ENCODE results near the gene SPTBN5. TPM values are rescaled to one million over a fixed set of nuclear protein-coding genes. Genes with fewer than 3 reads are reported as not detected.

Gene SPTBN5
- 0.69 and 0.90 TPM in 2 replicates for total RNA-seq (2014; rRNA removed)
- polyA plus RNA-seq (2012), result 0.28 TPM

GRCh38 chr15:41893422-41894250, at the start of gene SPTBN5:
Gene SPTBN5 (minus strand): TSS chr15:41894053. CDS start chr15:41893497, 556 bp downstream.
- DNase-seq (ENCODE audit: low read depth), result no peak

DNA sequence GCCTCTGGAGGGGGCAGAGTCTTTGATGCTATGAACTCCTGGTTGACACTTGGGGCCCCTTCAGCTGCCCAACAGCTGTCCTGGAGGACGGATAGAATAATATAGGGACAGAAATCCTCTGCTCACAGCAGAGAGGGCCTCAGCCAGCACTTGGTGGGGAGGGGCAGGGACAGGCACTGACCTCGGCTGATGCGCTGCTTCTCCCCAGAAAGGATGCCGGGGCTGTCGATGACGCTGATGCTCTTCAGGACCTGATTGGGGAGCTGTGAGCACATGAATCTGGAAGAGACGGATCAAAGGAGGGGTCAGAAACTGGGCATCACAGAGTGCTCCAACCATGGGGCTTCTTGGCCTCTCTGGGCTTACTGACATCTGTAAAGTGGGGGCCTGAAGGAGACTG, 49.0 kb upstream of the SPTBN5 start:
- DNase-seq (ENCODE audit: low read depth), result no peak

DNA sequence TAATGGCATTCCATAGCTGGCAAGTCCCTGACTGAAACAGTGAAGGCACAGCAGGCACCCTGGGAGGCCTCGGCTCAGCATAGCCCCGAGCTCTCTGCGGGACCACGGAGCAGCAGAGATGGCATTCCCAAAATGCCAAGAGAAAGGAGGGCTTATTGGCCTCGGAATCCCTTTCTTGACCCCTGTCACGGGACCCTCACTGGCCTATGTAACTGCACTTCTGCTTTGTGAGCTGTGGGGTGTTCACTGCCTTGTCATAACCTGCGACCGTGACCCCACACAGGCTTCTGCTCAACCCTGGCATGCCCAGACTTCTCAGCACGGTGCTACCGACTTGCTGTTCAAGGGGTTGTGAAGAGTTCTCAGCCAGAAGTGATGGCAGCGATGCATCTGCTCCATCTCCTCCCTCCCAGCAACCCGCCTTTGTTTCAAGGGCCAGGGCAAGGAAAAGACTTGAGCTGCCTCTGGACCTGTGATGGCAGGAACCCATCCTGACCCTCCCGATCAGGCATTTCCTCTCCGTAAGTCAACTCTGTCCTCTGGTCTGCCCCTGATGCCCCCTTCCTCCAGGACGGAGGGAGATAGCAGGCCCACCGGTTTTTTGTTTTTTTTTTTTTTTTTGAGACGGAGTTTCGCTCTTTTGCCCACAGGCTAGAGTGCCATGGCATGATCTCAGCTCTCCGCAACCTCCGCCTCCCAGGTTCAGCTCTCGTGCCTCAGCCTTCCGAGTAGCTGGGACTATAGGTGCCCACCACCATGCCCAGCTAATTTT, 48.0 kb upstream of the SPTBN5 start:
- no peak for DNase-seq (ENCODE audit: low read depth)

DNA sequence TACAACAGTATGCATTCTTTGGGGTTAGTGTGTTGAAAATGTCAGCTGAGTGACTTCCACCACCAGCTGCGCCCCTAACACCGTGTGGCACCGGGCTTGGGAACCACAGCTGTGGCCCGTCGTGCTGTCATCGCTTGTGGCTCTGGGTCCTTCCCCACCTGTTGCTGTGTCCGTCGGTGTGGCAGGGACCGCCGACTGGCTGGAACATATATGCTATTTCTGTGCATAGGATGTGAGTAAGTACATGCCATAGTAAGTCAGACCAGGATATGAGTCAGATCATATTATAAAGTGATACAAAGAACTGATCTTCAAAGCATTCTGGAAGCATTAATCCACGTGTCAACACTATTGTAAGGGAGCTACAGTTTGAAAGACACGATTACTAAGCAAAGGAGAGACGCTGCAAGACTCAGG, 46.6 kb upstream of the SPTBN5 start:
- peak; percentile 91 for DNase-seq (ENCODE audit: low read depth)

- no peak for DNase-seq (ENCODE audit: low read depth)
Observed at GRCh38 chr15:41939986-41940385, 46.1 kb upstream of the SPTBN5 start.

GRCh38 chr15:41937568-41937923, 43.7 kb upstream of the SPTBN5 start:
- DNase-seq (ENCODE audit: low read depth), result no peak

DNA sequence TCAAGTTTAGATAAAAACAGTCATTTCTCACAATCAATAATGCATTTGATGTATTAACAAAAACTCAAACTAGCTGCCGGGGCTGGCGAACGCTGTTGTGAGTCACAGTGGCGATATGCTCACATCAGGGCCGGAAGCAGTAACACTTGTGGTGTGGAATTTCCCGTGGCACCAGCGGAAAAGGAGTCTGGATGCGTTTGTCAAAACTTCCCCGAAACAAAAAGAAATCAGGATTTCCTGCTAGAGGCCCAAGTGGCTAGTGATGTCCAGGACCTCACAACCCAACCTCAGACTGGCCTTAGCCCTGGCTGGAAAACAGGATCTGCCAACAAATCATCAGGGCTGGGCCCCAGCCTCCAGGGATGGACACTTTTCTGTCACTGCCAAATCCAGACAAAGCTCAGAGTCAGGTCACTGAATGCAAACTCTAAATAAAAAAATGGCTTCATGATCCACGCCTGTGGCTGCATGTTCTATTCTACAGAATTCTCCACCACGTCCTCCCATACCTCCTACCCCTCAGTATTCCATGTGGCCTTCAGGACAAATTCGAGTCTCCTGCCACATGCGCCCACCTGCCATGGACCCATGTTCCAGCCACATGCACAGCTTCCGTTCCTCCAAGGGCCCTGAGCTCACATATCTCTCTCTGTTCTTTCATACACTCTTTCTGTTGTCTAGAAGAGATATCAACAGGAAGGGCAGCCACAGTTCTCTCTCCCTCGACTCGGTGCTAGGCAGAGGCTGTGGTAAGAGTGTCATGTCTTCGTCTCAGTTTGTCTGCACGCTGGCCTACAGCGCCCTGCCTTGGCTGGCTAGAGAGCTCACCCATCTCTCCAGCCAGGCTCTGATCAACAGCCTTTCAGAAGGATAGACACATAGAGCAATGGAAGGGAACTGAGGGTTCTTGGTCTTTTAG, 43.1 kb upstream of the SPTBN5 start:
- no peak for DNase-seq (ENCODE audit: low read depth)

GRCh38 chr15:41936155-41936554, 42.3 kb upstream of the SPTBN5 start:
- no peak for DNase-seq (ENCODE audit: low read depth)

DNA sequence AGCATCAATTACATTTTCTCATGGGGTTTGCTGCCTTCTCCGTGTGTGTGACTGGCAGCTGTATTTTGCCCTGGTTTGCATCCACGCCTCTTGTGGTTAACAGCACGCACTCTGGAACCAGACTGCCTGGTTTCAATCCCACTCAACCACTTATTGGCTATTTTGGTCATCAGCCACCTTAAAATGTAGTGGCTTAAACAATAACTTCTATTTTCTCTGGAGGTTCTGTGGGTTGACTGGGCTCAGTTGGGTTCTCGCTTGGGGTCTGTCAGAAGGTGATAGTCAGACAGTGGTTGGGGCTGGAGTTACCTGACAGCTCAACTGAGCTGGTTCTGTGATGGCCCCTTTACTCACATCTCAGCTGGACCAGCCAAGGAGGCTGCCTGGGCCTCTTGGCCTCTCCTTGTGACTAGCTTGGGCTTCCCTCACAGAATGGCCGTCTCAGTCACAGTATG, 41.7 kb upstream of the SPTBN5 start:
- DNase-seq (ENCODE audit: low read depth), result peak; percentile 54

GRCh38 chr15:41934843-41935242, 41.0 kb upstream of the SPTBN5 start:
- no peak for DNase-seq (ENCODE audit: low read depth)

GRCh38 chr15:41933771-41934170, 39.9 kb upstream of the SPTBN5 start:
- DNase-seq (ENCODE audit: low read depth), result no peak

- no peak for DNase-seq (ENCODE audit: low read depth)
Observed at GRCh38 chr15:41933326-41933725, 39.5 kb upstream of the SPTBN5 start.

DNA sequence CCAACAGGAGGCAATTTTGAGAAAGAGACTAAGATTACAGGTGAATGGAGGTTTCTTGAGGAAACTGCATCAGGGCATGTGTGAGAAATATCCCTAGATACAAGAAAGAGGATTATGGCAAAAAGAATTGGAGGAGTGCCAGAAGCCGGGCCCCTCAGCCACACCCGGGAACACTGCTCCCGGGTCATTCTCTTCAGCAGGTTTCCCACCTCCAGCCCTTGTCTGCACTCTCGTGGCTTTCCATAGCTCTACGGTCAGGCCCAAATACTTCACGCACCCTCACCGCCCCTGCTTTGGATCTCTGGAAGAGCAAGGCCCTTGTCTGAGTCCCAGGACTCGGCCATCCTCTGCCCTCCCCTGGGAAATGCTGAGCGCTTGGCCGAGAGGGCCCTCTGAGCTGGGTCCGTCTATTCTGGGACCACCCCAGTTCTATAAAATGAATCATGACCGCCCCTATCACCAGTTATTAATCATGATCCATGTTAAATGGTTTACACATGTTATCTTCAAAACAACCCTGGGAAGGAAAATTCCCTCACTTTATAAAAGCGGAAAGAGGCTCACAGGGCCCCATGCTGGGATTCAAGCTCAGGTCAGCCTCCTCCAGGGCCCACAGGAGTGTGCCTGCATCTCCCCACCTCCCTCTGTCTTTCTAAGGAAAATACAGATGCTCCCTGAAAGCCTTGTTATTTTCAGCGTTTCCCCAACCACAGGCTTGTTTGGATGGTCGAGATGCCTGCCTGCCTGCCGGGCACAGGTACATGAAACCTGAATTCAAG, 38.8 kb upstream of the SPTBN5 start:
- DNase-seq (ENCODE audit: low read depth), result no peak

DNA sequence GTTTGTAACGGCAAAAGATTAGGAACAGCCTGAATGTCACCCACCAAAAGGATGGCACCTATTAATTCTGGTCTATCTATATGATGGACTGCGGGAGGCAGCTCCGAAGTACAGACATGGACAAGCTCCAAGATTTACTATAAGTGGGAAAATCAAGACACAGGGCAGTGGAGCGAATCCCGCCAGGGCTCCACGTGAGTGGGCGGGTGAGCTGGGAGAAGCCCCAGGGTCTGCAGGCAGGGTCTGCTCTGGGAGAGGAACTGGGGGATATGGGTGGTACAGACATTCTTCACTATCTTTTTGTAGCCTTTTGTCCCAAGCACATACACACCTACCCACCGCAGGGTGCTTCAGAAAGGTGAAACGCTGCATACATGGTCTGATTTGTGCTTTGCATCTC, 38.2 kb upstream of the SPTBN5 start:
- DNase-seq (ENCODE audit: low read depth), result no peak

DNA sequence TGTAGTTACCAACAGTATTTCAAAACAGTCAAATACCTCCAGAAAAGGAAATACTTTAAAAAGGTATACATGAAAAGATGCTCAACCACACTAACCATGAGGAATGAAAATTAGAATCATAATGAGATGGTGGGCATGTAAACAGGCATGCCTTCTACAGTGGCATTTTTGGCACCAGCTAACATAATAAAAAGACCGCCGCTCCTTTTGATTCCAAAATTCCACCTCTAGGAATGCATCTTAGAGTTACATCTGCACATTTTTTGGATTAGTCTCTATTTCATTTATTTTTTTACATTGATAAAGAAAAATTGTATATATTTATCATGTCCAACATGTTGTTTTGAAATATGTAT, 37.0 kb upstream of the SPTBN5 start:
- DNase-seq (ENCODE audit: low read depth), result no peak

DNA sequence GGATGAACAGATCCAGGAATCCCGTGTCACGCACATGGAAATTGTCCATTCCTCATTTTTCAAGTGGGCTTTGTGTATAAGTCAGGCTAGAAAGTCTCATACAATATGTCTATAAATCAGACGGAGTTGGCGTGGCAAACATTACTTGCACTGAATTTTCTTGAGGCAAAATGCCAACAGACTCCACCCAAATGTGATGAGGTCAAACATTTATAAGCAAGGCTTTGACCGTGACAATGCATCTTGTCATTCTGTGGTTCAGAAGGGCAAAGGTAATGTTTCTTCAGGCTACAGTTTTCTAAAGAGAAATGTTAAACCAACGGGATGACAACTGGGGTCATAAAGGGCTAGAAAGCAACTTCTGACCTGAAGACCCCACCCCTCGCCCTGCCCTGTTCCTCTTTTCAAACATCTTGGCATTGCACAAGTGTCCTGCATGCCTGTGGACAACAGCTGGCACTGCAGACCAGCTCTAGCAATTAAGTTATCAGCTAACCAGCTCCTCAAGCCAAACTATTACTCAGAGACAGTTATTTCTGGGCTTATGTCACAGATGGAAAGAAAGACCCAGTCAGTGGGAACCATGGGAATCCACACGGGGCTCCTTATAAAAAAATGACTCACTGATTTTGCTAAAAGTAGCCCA, 36.5 kb upstream of the SPTBN5 start:
- DNase-seq (ENCODE audit: low read depth), result peak; percentile 97

DNA sequence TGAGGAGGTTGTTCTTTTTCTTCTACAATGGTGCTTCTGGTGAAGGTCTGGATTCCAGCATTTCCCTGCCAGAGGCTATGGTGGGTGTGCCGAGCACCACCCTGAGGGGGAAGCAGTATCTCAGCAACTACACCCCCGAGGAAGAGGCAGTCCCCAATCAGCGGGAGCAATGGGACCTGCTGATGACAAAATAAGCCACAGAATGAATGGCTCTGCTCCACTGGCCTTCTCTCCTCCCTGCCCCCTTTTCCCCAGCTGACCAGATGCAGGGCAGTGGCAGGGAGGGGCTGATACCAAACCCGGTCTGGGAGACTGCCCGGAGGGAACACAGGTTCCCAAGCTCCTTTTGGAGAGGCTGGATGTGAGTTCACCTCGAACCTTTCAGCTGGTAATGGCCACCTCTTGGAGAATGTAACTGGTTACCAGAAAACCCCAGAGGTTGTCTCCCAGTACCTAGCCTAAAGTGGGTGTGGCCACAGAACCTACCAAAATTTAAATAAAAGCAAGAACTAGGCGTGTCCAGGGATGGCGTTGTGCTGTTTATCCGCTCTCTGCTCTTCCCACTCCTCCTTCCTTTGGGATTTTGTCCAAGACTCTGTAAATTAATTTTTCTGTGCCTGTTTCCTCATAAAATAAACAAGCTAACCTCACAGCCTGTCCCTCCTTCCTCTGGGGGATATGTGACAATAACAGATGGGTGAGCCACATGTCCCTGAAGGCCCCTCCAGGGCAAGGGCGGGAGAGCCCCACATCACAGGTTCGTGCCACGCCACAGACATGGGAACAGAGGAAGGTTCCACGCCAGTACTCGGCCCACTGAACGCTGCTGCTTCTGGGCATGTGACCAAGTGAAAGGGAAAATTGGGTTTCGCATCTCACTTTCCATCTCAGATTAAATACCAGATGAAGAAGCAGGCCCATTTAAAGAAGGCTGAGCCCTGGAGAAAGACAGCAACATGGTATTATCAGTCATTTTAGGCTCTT, 35.1 kb upstream of the SPTBN5 start:
- no peak for DNase-seq (ENCODE audit: low read depth)

DNA sequence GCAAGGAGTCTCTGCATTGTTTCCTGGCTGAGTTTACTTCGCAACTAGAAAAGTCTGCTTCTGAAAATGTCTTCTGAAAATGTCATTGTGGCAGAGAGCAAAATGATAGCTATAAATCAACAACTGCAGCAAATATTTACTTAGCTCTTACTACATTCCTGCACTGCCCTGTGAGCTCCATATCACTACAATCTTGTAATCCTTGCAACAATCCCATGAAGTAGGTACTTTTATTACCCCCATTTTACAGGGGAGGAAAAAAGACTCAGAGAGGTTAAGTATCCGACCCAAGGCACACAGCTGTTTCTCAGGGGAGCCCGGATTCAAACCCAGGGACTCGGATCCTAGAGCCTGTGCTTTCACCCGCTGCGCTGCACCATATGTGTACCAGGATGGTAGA, 34.2 kb upstream of the SPTBN5 start:
- DNase-seq (ENCODE audit: low read depth), result no peak

DNA sequence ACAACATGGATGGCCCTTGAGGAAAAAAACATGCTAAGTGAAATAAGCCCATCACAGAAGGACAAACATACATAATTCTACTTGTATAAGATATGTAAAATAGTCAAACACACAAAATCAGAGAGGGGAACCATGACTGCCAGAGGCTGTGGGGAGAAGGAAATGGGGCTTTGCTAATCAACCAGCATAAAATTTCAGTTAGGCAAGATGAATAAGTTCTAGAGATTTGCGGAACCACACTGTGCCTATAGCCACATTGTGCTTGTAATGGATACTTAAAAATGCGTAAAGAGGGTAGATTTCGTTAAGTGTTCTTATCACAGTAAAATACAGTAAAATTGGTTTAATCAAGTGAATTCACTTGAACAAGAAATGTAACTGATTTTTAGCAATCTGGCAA, 33.7 kb upstream of the SPTBN5 start:
- no peak for DNase-seq (ENCODE audit: low read depth)
